CD4-positive, alpha-beta T cell (primary cell): ENCODE results near the gene SCGB2A2. TPM values are rescaled to one million over a fixed set of nuclear protein-coding genes. Genes with fewer than 3 reads are reported as not detected.

Experiments used
- ATAC-seq: fragments of 200-7000 bp; cut with Tn5 transposase; one replicate; pipeline ENCODE4 v1.10.0; 2022; ENCODE audit warnings: mild to moderate bottlenecking; ENCODE audit not compliant: poor library complexity
- CTCF ChIA-PET: fragments of 350-600 bp; sonication (Branson Sonifier 250); formaldehyde crosslinking; loops from one replicate; lab custom pipeline; 2021; ENCODE audit warnings: antibody characterized with exemption, inconsistent platforms; lab: Charles Lee
- POLR2A ChIA-PET: fragments of 350-600 bp; sonication (Branson Sonifier 250); formaldehyde crosslinking; loops from one replicate; lab custom pipeline; 2021; ENCODE audit warnings: antibody characterized with exemption, inconsistent platforms; lab: Charles Lee
- DNase-seq, 14 experiments: peaks; one replicate each; pipeline ENCODE4 v3.0.0-alpha.2; 2013 to 2020; ENCODE audit warnings: mixed read lengths in 2 of 14
- H3K27ac ChIP-seq, 2 donors: one replicate each; pipeline versions ENCODE4 v1.5.1 to v1.7.0; 2013; ENCODE audit warnings: low read length in 2 of 2, low read depth in 1 of 2, mild to moderate bottlenecking in 1 of 2
- H3K27me3 ChIP-seq, 2 experiments: 1 replicate in 1 of 2; 2 replicates in 1 of 2; pipeline versions ENCODE4 v1.6.1 to v1.7.0; 2013; ENCODE audit warnings: low read length in 2 of 2, control low read depth in 1 of 2, mild to moderate bottlenecking in 1 of 2, moderate library complexity in 1 of 2; ENCODE audit not compliant: insufficient read depth in 2 of 2, control insufficient read depth in 1 of 2
- H3K36me3 ChIP-seq: one replicate; pipeline ENCODE4 v1.6.1; 2013; ENCODE audit warnings: low read length, control low read depth; ENCODE audit not compliant: insufficient read depth
- H3K4me1 ChIP-seq: one replicate; pipeline ENCODE4 v1.6.1; 2013; ENCODE audit warnings: low read length, control low read depth; ENCODE audit not compliant: insufficient read depth
- H3K4me3 ChIP-seq: one replicate; pipeline ENCODE4 v1.5.1; 2013; ENCODE audit warnings: mild to moderate bottlenecking, low read length, moderate library complexity
- H3K9me3 ChIP-seq, 2 experiments: 1 replicate in 1 of 2; 2 replicates in 1 of 2; pipeline versions ENCODE4 v1.6.1 to v1.7.0; 2013; ENCODE audit warnings: low read length in 2 of 2, mild to moderate bottlenecking in 2 of 2, control low read depth in 1 of 2, moderate library complexity in 1 of 2; ENCODE audit not compliant: control insufficient read depth in 1 of 2, insufficient read depth in 1 of 2
- H3K27ac Mint-ChIP-seq: one replicate; pipeline ENCODE4 v1.8.0; 2020; ENCODE audit warnings: mixed read lengths
- H3K27me3 Mint-ChIP-seq: one replicate; pipeline ENCODE4 v1.8.0; 2021; ENCODE audit warnings: mixed read lengths
- H3K36me3 Mint-ChIP-seq: one replicate; pipeline ENCODE4 v1.8.0; 2021; ENCODE audit warnings: low read depth, mixed read lengths
- H3K4me1 Mint-ChIP-seq: one replicate; pipeline ENCODE4 v1.8.0; 2021; ENCODE audit warnings: low read depth, mixed read lengths
- H3K4me3 Mint-ChIP-seq: one replicate; pipeline ENCODE4 v1.8.0; 2020; ENCODE audit warnings: mild to moderate bottlenecking, mixed read lengths
- H3K9me3 Mint-ChIP-seq: one replicate; pipeline ENCODE4 v1.8.0; 2020; ENCODE audit warnings: mixed read lengths
- CTCF ChIP-seq: fragments of 200-600 bp; IDR thresholded peaks from one replicate; pipeline ENCODE4 v1.8.0; 2022; ENCODE audit warnings: antibody characterized with exemption, mild to moderate bottlenecking
- intact Hi-C, 2 experiments: fragments of 100-400 bp; cut with DNase I in 1 of 2; cut with micrococcal nuclease in 1 of 2; formaldehyde crosslinking; loops; one replicate each; pipeline versions ENCODE4 v1.15.1 to v1.9.0; 2023 to 2025; cut with DNase I, micrococcal nuclease
- total RNA-seq, 174 experiments: library from RNA in 2 of 174; stranded (reverse) in 2 of 174; gene quantifications; one replicate each; pipeline ENCODE4 v1.2.3 and lab custom pipeline; 2021 to 2026

The SCGB2A2 gene
- total RNA-seq, 2 experiments from 2014 or later, result not detected

- Histone ChIP-seq H3K4me3 (no peak overlapping the region), H3K27ac (no peak overlapping the region), H3K36me3 (no peaks in the 10 kb centered on the region), H3K4me1 (no peaks in the 10 kb centered on the region), H3K9me3 (no peaks in the 10 kb centered on the region), H3K27me3 (peaks cover 4 to 5% of the 10 kb centered on the region in 2 experiments)
- intact Hi-C loops, result no loop called here
- ATAC-seq, result no peak
- no peak for DNase-seq
- no peaks in the 10 kb centered on the region for H3K36me3 Mint-ChIP-seq
- H3K27me3 Mint-ChIP-seq, result peaks cover 64% of the 10 kb centered on the region
- H3K27ac Mint-ChIP-seq, result no peak overlapping the region
- POLR2A ChIA-PET, result no interaction called here
- CTCF ChIA-PET, result no interaction called here
- H3K4me3 Mint-ChIP-seq, result no peak overlapping the region
- no peaks in the 10 kb centered on the region for H3K4me1 Mint-ChIP-seq
- H3K9me3 Mint-ChIP-seq, result no peaks in the 10 kb centered on the region
- TF ChIP-seq CTCF, result no peak
These were observed 25.5 kb downstream of the SCGB2A2 start for GRCh38 chr11:62295504-62295903.

- TF ChIP-seq CTCF, result no peak
- Histone ChIP-seq H3K9me3 (no peaks in the 10 kb centered on the region), H3K27ac (no peak within 1 kb of the TSS), H3K27me3 (peaks cover 5 to 15% of the 10 kb centered on the region in 2 experiments), H3K4me1 (no peaks in the 10 kb centered on the region), H3K36me3 (no peaks in the 10 kb centered on the region), H3K4me3 (no peak within 1 kb of the TSS)
- Mint-ChIP-seq H3K27me3 (peaks cover 67% of the 10 kb centered on the region), H3K4me1 (no peaks in the 10 kb centered on the region), H3K27ac (no peak within 1 kb of the TSS), H3K36me3 (no peaks in the 10 kb centered on the region), H3K4me3 (no peak within 1 kb of the TSS), H3K9me3 (no peaks in the 10 kb centered on the region)
- CTCF ChIA-PET, result interaction anchor here (0.6 to 1.0 kb wide), 2 partner anchors 14 to 53 kb away, joined by 3 read pairs; no protein-coding TSS in a partner anchor
- POLR2A ChIA-PET, result no interaction called here
- DNase-seq, result no peak
- no peak for ATAC-seq
- intact Hi-C loops, result no loop called here
These were observed 29.0 kb downstream of the SCGB2A2 start, which contains the start of gene SCGB1D4 for GRCh38 chr11:62298975-62299374. Gene SCGB1D4, minus strand, starts transcription at chr11:62299075. Its CDS starts 65 bp downstream, at chr11:62299010.

GRCh38 chr11:62306227-62306626 lies 36.3 kb downstream of the SCGB2A2 start:
- no peak overlapping the region for H3K27ac Mint-ChIP-seq
- H3K4me1 Mint-ChIP-seq, result peaks cover 3% of the 10 kb centered on the region
- Histone ChIP-seq H3K27me3 (peaks cover 0 to 10% of the 10 kb centered on the region in 2 experiments), H3K36me3 (no peaks in the 10 kb centered on the region), H3K4me3 (no peak overlapping the region), H3K4me1 (peaks cover 5% of the 10 kb centered on the region), H3K9me3 (peaks cover 0 to 5% of the 10 kb centered on the region in 2 experiments), H3K27ac (no peak overlapping the region)
- no peaks in the 10 kb centered on the region for H3K36me3 Mint-ChIP-seq
- intact Hi-C loops, result no loop called here
- CTCF ChIA-PET, result interaction anchor here (0.6 kb wide), 1 partner anchor 412 kb away, joined by 3 read pairs; no protein-coding TSS in a partner anchor
- DNase-seq (no peak), ATAC-seq (no peak)
- H3K27me3 Mint-ChIP-seq, result peaks cover 45% of the 10 kb centered on the region
- H3K4me3 Mint-ChIP-seq, result no peak overlapping the region
- no peak for TF ChIP-seq CTCF
- POLR2A ChIA-PET, result no interaction called here
- no peaks in the 10 kb centered on the region for H3K9me3 Mint-ChIP-seq
